Measurements from ENCODE around the gene GSAP. TPM values are rescaled to one million over a fixed set of nuclear protein-coding genes. Genes with fewer than 3 reads are reported as not detected.
"Not testable (repeated sequence)": the region's sequence is repeated elsewhere in the genome, so short reads cannot be mapped to it uniquely, and the experiment has no call there.

GSAP gene
- total RNA-seq, 2 experiments from 2014 or later: 1.1 to 1.5 TPM

- no peaks in the 10 kb centered on the region for H3K4me1 Mint-ChIP-seq (ENCODE audit: low read depth)
- CTCF ChIA-PET: no interaction called here
- H3K36me3 Mint-ChIP-seq (ENCODE audit: low read depth): no peaks in the 10 kb centered on the region
Measured at GRCh38 chr7:77453531-77453930, 37.4 kb upstream of the GSAP start.

GRCh38 chr7:77451950-77452349 is 35.8 kb upstream of the GSAP start:
- H3K36me3 Mint-ChIP-seq (ENCODE audit: low read depth); DNase-seq; H3K9me3 Mint-ChIP-seq; H3K4me3 Mint-ChIP-seq; H3K27me3 Mint-ChIP-seq (ENCODE audit: low read depth); intact Hi-C loops (cut with micrococcal nuclease); H3K27ac Mint-ChIP-seq; H3K4me1 Mint-ChIP-seq (ENCODE audit: low read depth): not testable (repeated sequence)
- CTCF ChIA-PET: interaction anchor here (1.0 to 1.3 kb wide), 2 partner anchors 13 to 205 kb away, joined by 4 to 6 read pairs; no protein-coding TSS in a partner anchor

More at GRCh38 chr7:77453531-77453930, 37.4 kb upstream of the GSAP start:
- H3K27ac Mint-ChIP-seq: no peak overlapping the region
- DNase-seq: no peak
- no peak overlapping the region for H3K4me3 Mint-ChIP-seq
- H3K27me3 Mint-ChIP-seq (ENCODE audit: low read depth): no peaks in the 10 kb centered on the region
- H3K9me3 Mint-ChIP-seq: no peaks in the 10 kb centered on the region
- intact Hi-C loops (cut with micrococcal nuclease): no loop called here

- no peak overlapping the region for H3K4me3 Mint-ChIP-seq
- peaks cover 4% of the 10 kb centered on the region for H3K4me1 Mint-ChIP-seq (ENCODE audit: low read depth)
- CTCF ChIA-PET: interaction anchor here (1.3 kb wide), 1 partner anchor 11 kb away, joined by 6 read pairs; no protein-coding TSS in a partner anchor
- H3K9me3 Mint-ChIP-seq: no peaks in the 10 kb centered on the region
- no peaks in the 10 kb centered on the region for H3K27me3 Mint-ChIP-seq (ENCODE audit: low read depth)
- no peak overlapping the region for H3K27ac Mint-ChIP-seq
- intact Hi-C loops (cut with micrococcal nuclease): no loop called here
- H3K36me3 Mint-ChIP-seq (ENCODE audit: low read depth): no peaks in the 10 kb centered on the region
- DNase-seq: no peak
Measured at GRCh38 chr7:77450613-77451012, 34.5 kb upstream of the GSAP start.

- no peak overlapping the region for H3K4me3 Mint-ChIP-seq
- intact Hi-C loops (cut with micrococcal nuclease): no loop called here
- no peaks in the 10 kb centered on the region for H3K27me3 Mint-ChIP-seq (ENCODE audit: low read depth)
- no peak for DNase-seq
- H3K36me3 Mint-ChIP-seq (ENCODE audit: low read depth): no peaks in the 10 kb centered on the region
- CTCF ChIA-PET: no interaction called here
- peaks cover 4% of the 10 kb centered on the region for H3K4me1 Mint-ChIP-seq (ENCODE audit: low read depth)
- H3K27ac Mint-ChIP-seq: no peak overlapping the region
- H3K9me3 Mint-ChIP-seq: no peaks in the 10 kb centered on the region
Measured at GRCh38 chr7:77450054-77450453, 33.9 kb upstream of the GSAP start.

GRCh38 chr7:77447616-77448015 is 31.5 kb upstream of the GSAP start:
- Mint-ChIP-seq H3K4me3 (no peak overlapping the region), H3K9me3 (no peaks in the 10 kb centered on the region), H3K36me3 (ENCODE audit: low read depth) (no peaks in the 10 kb centered on the region), H3K27me3 (ENCODE audit: low read depth) (no peaks in the 10 kb centered on the region), H3K4me1 (ENCODE audit: low read depth) (peaks cover 6% of the 10 kb centered on the region), H3K27ac (no peak overlapping the region)
- intact Hi-C loops (cut with micrococcal nuclease): no loop called here
- CTCF ChIA-PET: no interaction called here
- DNase-seq: no peak

- Mint-ChIP-seq H3K27ac (no peak overlapping the region), H3K27me3 (ENCODE audit: low read depth) (no peaks in the 10 kb centered on the region), H3K4me1 (ENCODE audit: low read depth) (peaks cover 11% of the 10 kb centered on the region), H3K9me3 (no peaks in the 10 kb centered on the region), H3K4me3 (no peak overlapping the region), H3K36me3 (ENCODE audit: low read depth) (no peaks in the 10 kb centered on the region)
- no peak for DNase-seq
- CTCF ChIA-PET: interaction anchor here (0.5 kb wide), 1 partner anchor 56 kb away, joined by 3 read pairs; no protein-coding TSS in a partner anchor
- intact Hi-C loops (cut with micrococcal nuclease): no loop called here
Measured at GRCh38 chr7:77444123-77444522, 28.0 kb upstream of the GSAP start.

GRCh38 chr7:77443042-77443441 is 26.9 kb upstream of the GSAP start:
- Mint-ChIP-seq H3K4me3 (no peak overlapping the region), H3K36me3 (ENCODE audit: low read depth) (no peaks in the 10 kb centered on the region), H3K27ac (no peak overlapping the region), H3K9me3 (no peaks in the 10 kb centered on the region), H3K27me3 (ENCODE audit: low read depth) (no peaks in the 10 kb centered on the region), H3K4me1 (ENCODE audit: low read depth) (peaks cover 11% of the 10 kb centered on the region)
- intact Hi-C loops (cut with micrococcal nuclease): no loop called here
- no peak for DNase-seq
- CTCF ChIA-PET: no interaction called here

- no peaks in the 10 kb centered on the region for H3K9me3 Mint-ChIP-seq
- intact Hi-C loops (cut with micrococcal nuclease): no loop called here
- H3K4me1 Mint-ChIP-seq (ENCODE audit: low read depth): peaks cover 10% of the 10 kb centered on the region
- no peak overlapping the region for H3K4me3 Mint-ChIP-seq
- no peak overlapping the region for H3K27ac Mint-ChIP-seq
- CTCF ChIA-PET: interaction anchor here (0.6 kb wide), 1 partner anchor 1852 kb away, joined by 4 read pairs; no protein-coding TSS in a partner anchor
- H3K36me3 Mint-ChIP-seq (ENCODE audit: low read depth): no peaks in the 10 kb centered on the region
- DNase-seq: no peak
- no peaks in the 10 kb centered on the region for H3K27me3 Mint-ChIP-seq (ENCODE audit: low read depth)
Measured at GRCh38 chr7:77442636-77443035, 26.5 kb upstream of the GSAP start.

GRCh38 chr7:77441046-77441445 is 24.9 kb upstream of the GSAP start:
- Mint-ChIP-seq H3K27ac (no peak overlapping the region), H3K27me3 (ENCODE audit: low read depth) (no peaks in the 10 kb centered on the region), H3K4me3 (no peak overlapping the region), H3K36me3 (ENCODE audit: low read depth) (no peaks in the 10 kb centered on the region), H3K9me3 (no peaks in the 10 kb centered on the region), H3K4me1 (ENCODE audit: low read depth) (peaks cover 7% of the 10 kb centered on the region)
- DNase-seq: no peak
- CTCF ChIA-PET: no interaction called here
- intact Hi-C loops (cut with micrococcal nuclease): no loop called here

- peaks cover 7% of the 10 kb centered on the region for H3K4me1 Mint-ChIP-seq (ENCODE audit: low read depth)
- intact Hi-C loops (cut with micrococcal nuclease): no loop called here
- H3K27ac Mint-ChIP-seq: no peak overlapping the region
- no peaks in the 10 kb centered on the region for H3K27me3 Mint-ChIP-seq (ENCODE audit: low read depth)
- H3K36me3 Mint-ChIP-seq (ENCODE audit: low read depth): no peaks in the 10 kb centered on the region
- CTCF ChIA-PET: interaction anchor here (1.4 kb wide), 1 partner anchor 12 kb away, joined by 6 read pairs; no protein-coding TSS in a partner anchor
- no peak overlapping the region for H3K4me3 Mint-ChIP-seq
- H3K9me3 Mint-ChIP-seq: no peaks in the 10 kb centered on the region
- peak; percentile 16 for DNase-seq
Measured at GRCh38 chr7:77439572-77439971, 23.4 kb upstream of the GSAP start.

- peaks cover 7% of the 10 kb centered on the region for H3K4me1 Mint-ChIP-seq (ENCODE audit: low read depth)
- H3K4me3 Mint-ChIP-seq: no peak overlapping the region
- no peaks in the 10 kb centered on the region for H3K9me3 Mint-ChIP-seq
- no peak for DNase-seq
- no peak overlapping the region for H3K27ac Mint-ChIP-seq
- CTCF ChIA-PET: no interaction called here
- H3K27me3 Mint-ChIP-seq (ENCODE audit: low read depth): no peaks in the 10 kb centered on the region
- intact Hi-C loops (cut with micrococcal nuclease): no loop called here
- H3K36me3 Mint-ChIP-seq (ENCODE audit: low read depth): no peaks in the 10 kb centered on the region
Measured at GRCh38 chr7:77438131-77438530, 22.0 kb upstream of the GSAP start.

- H3K4me1 Mint-ChIP-seq (ENCODE audit: low read depth): peaks cover 3% of the 10 kb centered on the region
- H3K9me3 Mint-ChIP-seq: no peaks in the 10 kb centered on the region
- intact Hi-C loops (cut with micrococcal nuclease): no loop called here
- no peak overlapping the region for H3K4me3 Mint-ChIP-seq
- DNase-seq: no peak
- H3K27ac Mint-ChIP-seq: no peak overlapping the region
- CTCF ChIA-PET: interaction anchor here (1.0 kb wide), 1 partner anchor 11 kb away, joined by 3 read pairs; no protein-coding TSS in a partner anchor
- H3K36me3 Mint-ChIP-seq (ENCODE audit: low read depth): no peaks in the 10 kb centered on the region
- H3K27me3 Mint-ChIP-seq (ENCODE audit: low read depth): no peaks in the 10 kb centered on the region
Measured at GRCh38 chr7:77434570-77435275, 18.6 kb upstream of the GSAP start.

GRCh38 chr7:77433901-77434300 is 17.8 kb upstream of the GSAP start:
- CTCF ChIA-PET: no interaction called here
- Mint-ChIP-seq H3K36me3 (ENCODE audit: low read depth) (no peaks in the 10 kb centered on the region), H3K4me3 (no peak overlapping the region), H3K4me1 (ENCODE audit: low read depth) (peaks cover 11% of the 10 kb centered on the region), H3K9me3 (no peaks in the 10 kb centered on the region), H3K27me3 (ENCODE audit: low read depth) (no peaks in the 10 kb centered on the region), H3K27ac (no peak overlapping the region)
- DNase-seq: no peak
- intact Hi-C loops (cut with micrococcal nuclease): no loop called here
